KMS-11 (cell line): ENCODE results near the gene ODAD4.

Source experiments
- H2AFZ ChIP-seq: fragments of 200-600 bp; sonication (generic); 2 replicates; pipeline ENCODE4 v1.6.1; 2016; ENCODE audit warnings: antibody characterized with exemption, mixed run types, low read depth
- H3K27ac ChIP-seq: fragments of 200-600 bp; sonication (generic); 2 replicates; pipeline ENCODE4 v1.6.1; 2016; ENCODE audit warnings: mild to moderate bottlenecking, mixed run types
- H3K27me3 ChIP-seq: fragments of 200-600 bp; sonication (generic); 2 replicates; pipeline ENCODE4 v1.6.1; 2017; ENCODE audit warnings: mild to moderate bottlenecking, low read depth, mixed run types, moderate library complexity; ENCODE audit not compliant: insufficient read depth
- H3K36me3 ChIP-seq: fragments of 200-600 bp; sonication (generic); 2 replicates; pipeline ENCODE4 v1.6.1; 2017; ENCODE audit warnings: mild to moderate bottlenecking, mixed run types; ENCODE audit not compliant: insufficient read depth
- H3K4me1 ChIP-seq: fragments of 200-600 bp; sonication (generic); 2 replicates; pipeline ENCODE4 v1.6.1; 2016; ENCODE audit warnings: mild to moderate bottlenecking, low read depth, mixed run types; ENCODE audit not compliant: poor library complexity, severe bottlenecking
- H3K4me2 ChIP-seq: fragments of 200-600 bp; sonication (generic); 2 replicates; pipeline ENCODE4 v1.7.0; 2016; ENCODE audit warnings: mild to moderate bottlenecking, mixed run types
- H3K4me3 ChIP-seq: fragments of 200-600 bp; sonication (generic); IDR thresholded peaks from 2 replicates; pipeline ENCODE4 v1.6.1; 2017; ENCODE audit warnings: low read depth, low read length, mixed read lengths; ENCODE audit not compliant: insufficient read depth
- H3K79me2 ChIP-seq: fragments of 200-600 bp; sonication (generic); 2 replicates; pipeline ENCODE4 v1.6.1; 2016; ENCODE audit warnings: low read depth, mixed run types; ENCODE audit not compliant: insufficient read depth
- H3K9ac ChIP-seq: fragments of 200-600 bp; sonication (generic); 2 replicates; pipeline ENCODE4 v1.6.1; 2016; ENCODE audit warnings: mild to moderate bottlenecking, mixed run types
- H4K20me1 ChIP-seq: fragments of 200-600 bp; sonication (generic); 2 replicates; pipeline ENCODE4 v1.6.1; 2016; ENCODE audit warnings: mild to moderate bottlenecking, mixed run types; ENCODE audit not compliant: insufficient read depth
- TF ChIP-seq, protein P1 (sequence below): fragments of 200-600 bp; sonication (generic); conservative IDR thresholded peaks from 2 replicates; pipeline ENCODE4 v1.6.1; 2017; ENCODE audit warnings: low read depth, mild to moderate bottlenecking, antibody characterized with exemption, low read length, moderate library complexity, mixed read lengths

Gene ODAD4

DNA sequence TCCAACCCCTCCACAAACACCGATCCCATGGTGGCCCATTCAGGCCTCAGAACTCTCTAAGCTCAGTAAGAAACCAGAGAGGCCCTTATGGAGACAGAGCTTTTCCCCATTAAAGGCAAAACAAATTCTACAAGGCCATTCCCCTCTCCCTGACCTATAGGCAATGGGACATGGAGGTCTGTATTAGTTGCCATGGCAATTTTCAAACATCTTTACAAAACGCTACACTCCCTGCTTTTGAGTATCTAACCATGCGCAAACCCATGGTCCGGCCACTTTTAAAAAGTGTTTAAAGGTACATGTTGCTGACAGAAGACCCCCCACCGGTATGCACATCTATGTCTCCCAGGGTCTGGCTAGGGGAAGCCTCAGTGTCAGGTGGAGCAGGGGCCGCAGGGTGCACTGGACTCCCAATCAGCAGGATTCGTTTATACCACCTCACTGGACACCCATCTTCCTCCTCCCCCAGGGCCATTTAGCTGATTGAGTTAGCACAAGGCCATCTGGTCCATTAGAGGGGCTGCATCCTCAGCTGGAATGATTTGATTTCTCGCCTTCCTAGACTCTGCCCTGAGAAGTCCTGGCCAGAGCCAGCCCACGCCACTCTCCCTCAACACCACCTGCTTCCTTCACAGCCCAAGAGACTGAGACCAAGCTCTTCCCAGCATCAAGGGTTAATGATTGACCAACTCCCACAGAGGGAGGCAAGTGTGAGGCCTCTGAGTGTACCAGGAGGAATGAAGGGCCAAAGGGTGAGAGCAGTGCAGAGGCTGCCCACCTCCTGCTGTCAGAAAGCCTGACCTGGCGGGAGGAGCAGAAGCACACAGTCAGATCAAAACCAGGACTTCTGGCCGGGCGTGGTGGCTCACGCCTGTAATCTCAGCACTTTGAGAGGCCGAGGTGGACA lies 22.5 kb upstream of the ODAD4 start:
- H3K27me3 ChIP-seq, result no peaks in the 10 kb centered on the region
- H3K4me2 ChIP-seq, result no peak overlapping the region
- no peak overlapping the region for H2AFZ ChIP-seq
- H3K4me1 ChIP-seq, result no peaks in the 10 kb centered on the region
- no peak overlapping the region for H3K4me3 ChIP-seq
- H3K79me2 ChIP-seq, result peaks cover 14% of the 10 kb centered on the region; the same call in 1 of the 2 replicates
- no peak overlapping the region for H3K9ac ChIP-seq
- H3K27ac ChIP-seq, result no peak overlapping the region
- H4K20me1 ChIP-seq, result no peaks in the 10 kb centered on the region
- TF ChIP-seq, protein P1, sequence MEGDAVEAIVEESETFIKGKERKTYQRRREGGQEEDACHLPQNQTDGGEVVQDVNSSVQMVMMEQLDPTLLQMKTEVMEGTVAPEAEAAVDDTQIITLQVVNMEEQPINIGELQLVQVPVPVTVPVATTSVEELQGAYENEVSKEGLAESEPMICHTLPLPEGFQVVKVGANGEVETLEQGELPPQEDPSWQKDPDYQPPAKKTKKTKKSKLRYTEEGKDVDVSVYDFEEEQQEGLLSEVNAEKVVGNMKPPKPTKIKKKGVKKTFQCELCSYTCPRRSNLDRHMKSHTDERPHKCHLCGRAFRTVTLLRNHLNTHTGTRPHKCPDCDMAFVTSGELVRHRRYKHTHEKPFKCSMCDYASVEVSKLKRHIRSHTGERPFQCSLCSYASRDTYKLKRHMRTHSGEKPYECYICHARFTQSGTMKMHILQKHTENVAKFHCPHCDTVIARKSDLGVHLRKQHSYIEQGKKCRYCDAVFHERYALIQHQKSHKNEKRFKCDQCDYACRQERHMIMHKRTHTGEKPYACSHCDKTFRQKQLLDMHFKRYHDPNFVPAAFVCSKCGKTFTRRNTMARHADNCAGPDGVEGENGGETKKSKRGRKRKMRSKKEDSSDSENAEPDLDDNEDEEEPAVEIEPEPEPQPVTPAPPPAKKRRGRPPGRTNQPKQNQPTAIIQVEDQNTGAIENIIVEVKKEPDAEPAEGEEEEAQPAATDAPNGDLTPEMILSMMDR, result no peak
- peaks cover 26% of the 10 kb centered on the region; the same call in 1 of the 2 replicates for H3K36me3 ChIP-seq

DNA sequence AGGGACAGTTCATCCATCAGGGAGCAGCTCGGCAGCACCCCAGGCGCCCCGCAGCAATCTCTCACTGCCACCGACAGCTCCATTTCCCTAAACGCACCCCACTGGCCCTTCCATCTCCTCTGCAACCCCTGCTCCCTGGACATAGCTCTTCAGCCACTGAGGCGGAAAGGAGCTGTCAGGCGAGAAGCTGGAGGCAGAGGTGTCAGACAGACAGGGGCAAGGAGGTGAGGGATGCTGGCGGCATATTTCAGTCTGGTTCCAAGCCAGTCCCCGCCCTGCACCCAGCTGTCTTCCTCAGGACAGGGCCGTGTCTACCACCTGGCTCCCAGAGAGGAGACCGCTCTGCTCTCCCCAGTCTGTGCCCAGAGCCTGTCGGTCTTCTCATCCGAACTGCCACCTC lies 21.3 kb upstream of the ODAD4 start:
- H3K36me3 ChIP-seq, result peaks cover 34% of the 10 kb centered on the region; the same call in 1 of the 2 replicates
- no peaks in the 10 kb centered on the region for H4K20me1 ChIP-seq

DNA sequence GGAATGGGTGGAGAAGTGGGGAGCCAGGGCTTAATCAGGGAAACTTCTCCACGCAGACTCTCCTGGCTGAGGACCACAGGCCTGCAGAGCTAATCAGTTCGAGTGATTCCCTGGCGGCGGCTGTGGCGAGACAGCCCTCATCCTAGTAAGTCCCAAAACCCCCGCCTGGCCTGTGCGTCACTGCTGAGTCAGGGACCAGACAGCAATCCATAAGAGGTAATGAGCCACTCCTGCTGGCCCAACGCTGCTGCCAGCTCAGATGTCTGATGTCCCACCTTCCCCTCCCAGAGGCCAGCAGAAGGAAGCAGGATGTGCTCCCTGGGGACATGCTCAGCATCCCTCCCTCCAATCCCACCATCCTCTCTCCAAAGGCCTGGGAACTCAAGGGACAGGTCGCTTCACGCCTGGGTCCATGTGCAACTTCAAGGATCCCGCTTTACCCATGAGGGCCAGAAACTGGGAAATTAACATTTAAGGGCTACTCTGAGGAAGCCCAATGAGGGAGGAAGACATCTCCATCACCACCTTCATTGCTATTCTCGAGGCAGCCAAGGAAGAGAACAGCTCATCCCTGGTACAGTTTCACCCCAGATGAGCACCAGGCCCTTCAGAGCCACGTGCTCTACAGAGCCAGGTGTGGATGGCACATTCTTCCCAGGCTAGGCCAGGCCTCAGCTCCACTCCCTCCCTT lies 19.6 kb upstream of the ODAD4 start:
- Histone ChIP-seq H3K27me3 (no peaks in the 10 kb centered on the region), H3K9ac (no peak overlapping the region), H2AFZ (no peak overlapping the region), H3K36me3 (peaks cover 28% of the 10 kb centered on the region; the same call in 1 of the 2 replicates), H3K4me3 (no peak overlapping the region), H3K4me1 (peaks cover 8% of the 10 kb centered on the region), H4K20me1 (peaks cover 10% of the 10 kb centered on the region; the same call in 1 of the 2 replicates), H3K4me2 (no peak overlapping the region), H3K27ac (no peak overlapping the region), H3K79me2 (peaks cover 44% of the 10 kb centered on the region)
- TF ChIP-seq, protein P1, result no peak

More for the DNA sequence above, 21.3 kb upstream of the ODAD4 start:
- Histone ChIP-seq H3K27me3 (no peaks in the 10 kb centered on the region), H2AFZ (no peak overlapping the region), H3K27ac (no peak overlapping the region), H3K4me2 (no peak overlapping the region), H3K79me2 (peaks cover 26% of the 10 kb centered on the region; the same call in 1 of the 2 replicates), H3K4me3 (no peak overlapping the region), H3K4me1 (no peaks in the 10 kb centered on the region), H3K9ac (no peak overlapping the region)
- TF ChIP-seq, protein P1, result no peak

DNA sequence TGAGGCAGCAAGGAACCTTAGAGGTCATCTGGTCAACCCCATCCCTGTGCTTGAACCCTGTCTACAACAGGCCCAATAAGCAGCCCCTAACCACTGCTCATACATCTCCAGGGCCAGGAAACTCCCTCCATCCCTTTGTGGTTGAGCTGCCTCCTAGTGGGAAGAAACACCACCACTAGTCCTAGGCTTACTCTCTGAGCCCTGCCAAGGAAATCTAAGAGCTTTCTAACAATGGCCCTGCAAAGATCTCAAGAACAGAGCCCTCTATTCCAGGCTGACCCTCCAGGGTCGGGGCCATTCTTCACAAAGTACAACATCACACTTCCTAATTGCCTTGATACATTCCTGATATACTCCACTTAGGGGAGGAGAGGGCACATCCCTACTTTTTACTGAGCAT lies 17.5 kb upstream of the ODAD4 start:
- no peak overlapping the region for H3K4me3 ChIP-seq
- H3K36me3 ChIP-seq, result peaks cover 28% of the 10 kb centered on the region; the same call in 1 of the 2 replicates
- H4K20me1 ChIP-seq, result peaks cover 13% of the 10 kb centered on the region; the same call in 1 of the 2 replicates
- peaks cover 65% of the 10 kb centered on the region for H3K79me2 ChIP-seq
- TF ChIP-seq, protein P1, result no peak
- H3K9ac ChIP-seq, result no peak overlapping the region
- H3K4me2 ChIP-seq, result no peak overlapping the region
- H2AFZ ChIP-seq, result no peak overlapping the region
- H3K27ac ChIP-seq, result no peak overlapping the region
- peaks cover 21% of the 10 kb centered on the region for H3K4me1 ChIP-seq
- no peaks in the 10 kb centered on the region for H3K27me3 ChIP-seq
